GM19239 (cell line): Measurements from ENCODE around the gene NGDN.

Experiments
- DNase-seq: peaks from one replicate; pipeline ENCODE4 v3.0.0; 2011; ENCODE audit warnings: low spot score; ENCODE audit not compliant: insufficient read length
- FAIRE-seq: peaks from 2 replicates; lab custom pipeline; 2011; peaks lifted over from hg19 to GRCh38; lab: Jason Lieb, UNC

The NGDN gene

GRCh38 chr14:23517650-23518326 is 48.3 kb downstream of the NGDN start:
- DNase-seq, result no peak
- no peak for FAIRE-seq

GRCh38 chr14:23518709-23519108 is 49.2 kb downstream of the NGDN start:
- FAIRE-seq (no peak), DNase-seq (no peak)

GRCh38 chr14:23520899-23521533 is 51.5 kb downstream of the NGDN start:
- no peak for DNase-seq
- no peak for FAIRE-seq

GRCh38 chr14:23521785-23522640 is 52.5 kb downstream of the NGDN start:
- DNase-seq (no peak), FAIRE-seq (no peak)

GRCh38 chr14:23522643-23523198 is 53.2 kb downstream of the NGDN start:
- FAIRE-seq, result no peak
- DNase-seq, result no peak

GRCh38 chr14:23523229-23524016 is 53.9 kb downstream of the NGDN start:
- no peak for FAIRE-seq
- DNase-seq, result no peak

- FAIRE-seq (no peak), DNase-seq (no peak)
Observed at GRCh38 chr14:23524954-23525353, 55.5 kb downstream of the NGDN start.

- no peak for FAIRE-seq
Observed at GRCh38 chr14:23525611-23526010, 56.1 kb downstream of the NGDN start.

More at GRCh38 chr14:23525611-23526010, 56.1 kb downstream of the NGDN start:
- no peak for DNase-seq
